Subcutaneous adipose tissue (tissue), 4 donors: ENCODE measurements around the gene COG3. TPM values are rescaled to one million over a fixed set of nuclear protein-coding genes. Genes with fewer than 3 reads are reported as not detected.

Experiments
- small RNA-seq: library from RNA; depleted of rRNA; stranded (forward); fragments of <200 nt; gene quantifications from one replicate; pipeline ENCODE3, GENCODE V24; 2016
- total RNA-seq, 4 donors: library from RNA; depleted of rRNA; stranded (reverse); fragments of >200 nt; gene quantifications; one replicate each; pipeline ENCODE4 v1.1.0, GENCODE V29; 2016
- TF ChIP-seq, protein P1 (sequence below): fragments of 450-650 bp; IDR thresholded peaks from one replicate; pipeline ENCODE4 v1.5.1; 2016; ENCODE audit warnings: low read depth, mild to moderate bottlenecking, control low read depth, antibody characterized with exemption, moderate library complexity

COG3 gene
- total RNA-seq, 4 donors from 2014 or later: 19.0 to 32.1 (median 26.7) TPM

DNA sequence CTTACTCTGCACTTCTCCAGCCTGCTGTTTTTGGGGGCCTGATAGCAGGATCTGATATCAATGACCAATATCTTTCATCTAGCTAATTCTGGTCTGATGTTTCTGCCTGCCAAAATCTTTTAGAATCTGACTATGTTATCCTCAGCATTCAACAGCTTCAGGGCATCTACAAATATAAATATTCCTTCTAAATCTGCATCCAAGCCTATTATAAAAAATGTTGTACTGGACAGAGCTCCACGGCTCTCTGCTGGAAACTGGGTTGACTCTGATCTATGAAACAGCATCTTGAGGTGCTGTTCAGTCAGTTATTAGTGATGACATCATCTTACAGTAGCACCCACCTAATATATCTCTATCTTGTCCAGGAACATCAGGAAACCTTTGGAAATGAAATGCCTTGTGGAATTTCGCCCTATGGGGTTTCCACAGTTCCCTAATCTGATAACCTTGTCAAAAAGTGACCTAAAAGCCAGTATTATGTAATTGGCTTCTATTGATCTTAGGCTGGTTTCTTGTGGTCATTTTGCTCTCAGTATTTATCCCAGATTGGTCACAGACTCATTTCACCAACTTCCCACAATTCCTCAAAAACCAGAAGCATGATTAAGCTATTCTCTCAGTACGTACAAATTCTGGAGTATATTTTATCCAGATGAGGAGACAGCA is 117.8 kb downstream of the COG3 start:
- TF ChIP-seq, protein P1, sequence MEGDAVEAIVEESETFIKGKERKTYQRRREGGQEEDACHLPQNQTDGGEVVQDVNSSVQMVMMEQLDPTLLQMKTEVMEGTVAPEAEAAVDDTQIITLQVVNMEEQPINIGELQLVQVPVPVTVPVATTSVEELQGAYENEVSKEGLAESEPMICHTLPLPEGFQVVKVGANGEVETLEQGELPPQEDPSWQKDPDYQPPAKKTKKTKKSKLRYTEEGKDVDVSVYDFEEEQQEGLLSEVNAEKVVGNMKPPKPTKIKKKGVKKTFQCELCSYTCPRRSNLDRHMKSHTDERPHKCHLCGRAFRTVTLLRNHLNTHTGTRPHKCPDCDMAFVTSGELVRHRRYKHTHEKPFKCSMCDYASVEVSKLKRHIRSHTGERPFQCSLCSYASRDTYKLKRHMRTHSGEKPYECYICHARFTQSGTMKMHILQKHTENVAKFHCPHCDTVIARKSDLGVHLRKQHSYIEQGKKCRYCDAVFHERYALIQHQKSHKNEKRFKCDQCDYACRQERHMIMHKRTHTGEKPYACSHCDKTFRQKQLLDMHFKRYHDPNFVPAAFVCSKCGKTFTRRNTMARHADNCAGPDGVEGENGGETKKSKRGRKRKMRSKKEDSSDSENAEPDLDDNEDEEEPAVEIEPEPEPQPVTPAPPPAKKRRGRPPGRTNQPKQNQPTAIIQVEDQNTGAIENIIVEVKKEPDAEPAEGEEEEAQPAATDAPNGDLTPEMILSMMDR: no peak

DNA sequence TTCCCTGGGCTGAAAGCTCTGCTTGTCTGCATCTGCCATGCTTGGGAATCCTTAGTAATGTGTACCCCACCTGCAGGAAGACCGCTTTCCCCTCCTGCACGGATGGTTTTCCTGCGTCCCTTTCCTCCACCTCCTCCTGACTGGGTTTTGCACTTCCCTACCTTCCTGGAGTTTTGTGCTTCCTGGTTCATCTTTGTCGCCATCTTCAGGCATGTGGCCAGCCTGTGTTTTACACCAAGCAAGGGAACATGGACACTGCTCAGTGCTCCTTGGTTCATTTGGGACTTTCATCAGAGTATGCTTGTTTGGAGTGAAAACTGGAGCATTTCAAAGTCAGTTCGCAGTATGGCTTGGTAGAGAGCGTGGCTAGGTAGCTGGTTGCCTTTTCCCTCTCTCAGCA is 120.1 kb downstream of the COG3 start:
- TF ChIP-seq, protein P1: no peak

Small RNA genes lying within 50 kb of the gene (small RNA-seq; reads per million reads assigned to genes)
- gene RNA5SP27 (not detected), gene TIMM9P3 (not detected)

Other genes starting within 250 kb of the COG3 start
- 1,000 to 10,000 TPM; 4,074 to 4,420 (median 4,249) TPM for gene TPT1, start 123.8 kb upstream of the COG3 start, total RNA-seq
- 10 to 100 TPM; 13.1 to 29.2 (median 15.8) TPM for gene SLC25A30, start 46.6 kb upstream of the COG3 start, total RNA-seq
- gene ERICH6B, start 150.8 kb downstream of the COG3 start, total RNA-seq: not detected
- gene CBY2, start 237.4 kb downstream of the COG3 start, total RNA-seq: not detected